Breast epithelium (tissue), 4 donors: ENCODE data around the gene ANKS4B. TPM values are rescaled to one million over a fixed set of nuclear protein-coding genes. Genes with fewer than 3 reads are reported as not detected.
"Not testable (repeated sequence)": the region's sequence is repeated elsewhere in the genome, so short reads cannot be mapped to it uniquely, and the experiment has no call there.

ENCODE experiments used
- DNase-seq, 2 donors: peaks; one replicate each; pipeline ENCODE4 v3.0.0-alpha.2; 2019; ENCODE audit warnings: low spot score in 2 of 2
- H3K27ac ChIP-seq, 2 donors: fragments of 200-600 bp; sonication (generic) in 1 of 2; one replicate each; pipeline ENCODE4 v1.5.1; 2016 to 2019; ENCODE audit warnings: mild to moderate bottlenecking in 1 of 2
- H3K27me3 ChIP-seq, 2 donors: fragments of 200-600 bp; sonication (generic) in 1 of 2; one replicate each; pipeline versions ENCODE4 v1.5.1 to v1.6.0; 2017 to 2019; ENCODE audit warnings: control low read depth in 1 of 2, mild to moderate bottlenecking in 1 of 2
- H3K36me3 ChIP-seq: fragments of 200-600 bp; one replicate; pipeline ENCODE4 v1.5.1; 2019
- H3K4me1 ChIP-seq, 2 donors: fragments of 200-600 bp; sonication (generic); one replicate each; pipeline ENCODE4 v1.5.1; 2016 to 2019; ENCODE audit warnings: control low read depth in 1 of 2
- H3K4me3 ChIP-seq, 3 donors: fragments of 200-600 bp; sonication (generic); 1 replicate in 2 of 3; 2 replicates in 1 of 3; pipeline ENCODE4 v1.5.1; 2016 to 2019; ENCODE audit warnings: mild to moderate bottlenecking in 3 of 3, moderate library complexity in 2 of 3
- H3K9me3 ChIP-seq, 2 donors: fragments of 200-600 bp; sonication (generic) in 1 of 2; one replicate each; pipeline ENCODE4 v1.5.1; 2016 to 2019; ENCODE audit warnings: control low read depth in 1 of 2
- POLR2A ChIP-seq: fragments of 450-650 bp; IDR thresholded peaks from one replicate; pipeline ENCODE4 v1.6.1; 2016; ENCODE audit warnings: antibody characterized with exemption, mild to moderate bottlenecking, moderate library complexity
- POLR2AphosphoS5 ChIP-seq, 3 donors: sonication (generic); formaldehyde crosslinking; IDR thresholded peaks; one replicate each; pipeline ENCODE4 v1.6.1; 2017; ENCODE audit warnings: antibody characterized with exemption in 3 of 3
- intact Hi-C: fragments of 100-400 bp; cut with DNase I; formaldehyde crosslinking; loops from one replicate; pipeline ENCODE4 v1.15.1; 2023; ENCODE audit warnings: low total_unique reads
- total RNA-seq, 3 donors: library from RNA; depleted of rRNA; stranded (reverse); fragments of >200 nt; gene quantifications; one replicate each; pipeline ENCODE4 v1.1.0, GENCODE V29; 2016
- TF ChIP-seq, protein P1 (sequence below), 3 donors: fragments of 450-650 bp; IDR thresholded peaks; one replicate each; pipeline ENCODE4 v1.5.1; 2016 to 2017; ENCODE audit warnings: antibody characterized with exemption in 3 of 3, mild to moderate bottlenecking in 3 of 3, moderate library complexity in 3 of 3

ANKS4B gene
- total RNA-seq, 3 donors from 2014 or later = 0.33 TPM; not detected in 2

DNA sequence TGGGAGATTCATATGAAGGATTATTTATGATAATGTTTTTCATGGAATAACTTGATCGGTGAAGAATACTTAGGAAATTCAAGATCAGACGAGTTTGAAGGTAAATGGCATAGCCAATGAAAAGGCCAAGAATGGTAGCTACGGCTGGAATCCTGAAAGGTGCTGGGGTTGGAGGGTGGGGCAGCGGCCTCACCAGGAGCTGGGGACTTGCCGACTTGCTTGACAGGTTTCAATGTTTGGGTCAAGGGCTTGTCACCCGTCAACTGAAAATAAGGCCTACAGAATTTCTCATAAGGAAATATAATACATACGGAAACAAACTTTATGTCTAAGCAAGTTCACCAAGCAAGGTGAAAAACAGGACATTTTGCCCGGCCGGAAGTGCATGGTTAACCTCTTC is 34.7 kb downstream of the ANKS4B start:
- intact Hi-C loops = no loop called here
- H3K4me1 ChIP-seq = no peaks in the 10 kb centered on the region
- DNase-seq = no peak
- H3K27me3 ChIP-seq = no peaks in the 10 kb centered on the region
- no peak overlapping the region for H3K27ac ChIP-seq
- no peaks in the 10 kb centered on the region for H3K36me3 ChIP-seq
- no peak overlapping the region for H3K4me3 ChIP-seq
- TF ChIP-seq, protein P1, sequence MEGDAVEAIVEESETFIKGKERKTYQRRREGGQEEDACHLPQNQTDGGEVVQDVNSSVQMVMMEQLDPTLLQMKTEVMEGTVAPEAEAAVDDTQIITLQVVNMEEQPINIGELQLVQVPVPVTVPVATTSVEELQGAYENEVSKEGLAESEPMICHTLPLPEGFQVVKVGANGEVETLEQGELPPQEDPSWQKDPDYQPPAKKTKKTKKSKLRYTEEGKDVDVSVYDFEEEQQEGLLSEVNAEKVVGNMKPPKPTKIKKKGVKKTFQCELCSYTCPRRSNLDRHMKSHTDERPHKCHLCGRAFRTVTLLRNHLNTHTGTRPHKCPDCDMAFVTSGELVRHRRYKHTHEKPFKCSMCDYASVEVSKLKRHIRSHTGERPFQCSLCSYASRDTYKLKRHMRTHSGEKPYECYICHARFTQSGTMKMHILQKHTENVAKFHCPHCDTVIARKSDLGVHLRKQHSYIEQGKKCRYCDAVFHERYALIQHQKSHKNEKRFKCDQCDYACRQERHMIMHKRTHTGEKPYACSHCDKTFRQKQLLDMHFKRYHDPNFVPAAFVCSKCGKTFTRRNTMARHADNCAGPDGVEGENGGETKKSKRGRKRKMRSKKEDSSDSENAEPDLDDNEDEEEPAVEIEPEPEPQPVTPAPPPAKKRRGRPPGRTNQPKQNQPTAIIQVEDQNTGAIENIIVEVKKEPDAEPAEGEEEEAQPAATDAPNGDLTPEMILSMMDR (IDR thresholded peaks at IDR 0.05) = no peak
- TF ChIP-seq POLR2AphosphoS5 (IDR thresholded peaks at IDR 0.05) (no peak), POLR2A (no peak)
- H3K9me3 ChIP-seq = no peaks in the 10 kb centered on the region

DNA sequence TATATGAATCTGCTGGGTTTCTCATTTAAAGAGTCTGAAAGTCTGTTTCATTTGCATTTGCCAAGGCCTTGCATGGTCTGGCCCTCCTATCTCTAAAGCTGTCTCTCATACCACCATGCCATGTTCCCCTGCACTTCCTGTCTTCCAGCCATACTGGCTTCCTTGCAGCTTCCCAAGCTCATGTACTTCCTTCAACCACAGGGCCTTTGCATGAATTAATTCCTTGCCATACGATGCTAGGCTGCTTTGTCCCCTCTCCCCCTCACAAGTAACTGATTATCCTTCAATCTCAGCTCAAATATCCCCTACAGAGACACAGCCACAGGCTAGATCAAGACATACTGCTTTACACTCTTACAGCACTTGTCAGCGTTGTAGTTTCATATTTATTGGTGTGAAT is 38.8 kb downstream of the ANKS4B start:
- Histone ChIP-seq H3K36me3 (no peaks in the 10 kb centered on the region), H3K4me3 (no peak overlapping the region), H3K9me3 (no peaks in the 10 kb centered on the region), H3K27me3 (peaks cover 0 to 3% of the 10 kb centered on the region in 2 donors), H3K27ac (no peak overlapping the region), H3K4me1 (no peaks in the 10 kb centered on the region)
- DNase-seq = no peak
- TF ChIP-seq POLR2AphosphoS5 (IDR thresholded peaks at IDR 0.05) = no peak
- TF ChIP-seq POLR2A = no peak
- TF ChIP-seq, protein P1 (IDR thresholded peaks at IDR 0.05) = no peak
- intact Hi-C loops = no loop called here

DNA sequence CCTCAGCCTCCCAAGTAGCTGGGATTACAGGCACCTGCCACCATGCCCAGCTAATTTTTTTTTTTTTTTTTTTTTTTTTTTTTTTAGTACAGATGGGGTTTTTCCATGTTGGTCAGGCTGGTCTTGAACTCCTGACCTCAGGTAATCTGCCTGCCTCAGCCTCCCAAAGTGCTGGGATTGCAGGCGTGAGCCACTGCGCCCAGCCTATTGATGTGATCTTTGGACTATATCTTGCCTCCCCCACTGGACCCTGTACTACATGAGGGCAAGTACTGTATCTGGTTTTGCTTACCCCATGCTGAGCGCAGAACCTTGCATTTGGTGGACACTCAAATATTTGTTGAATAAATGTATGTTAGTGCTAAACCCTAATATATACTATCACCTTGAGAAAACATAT is 39.3 kb downstream of the ANKS4B start:
- H3K27me3 ChIP-seq, H3K36me3 ChIP-seq, intact Hi-C loops, DNase-seq, H3K4me3 ChIP-seq, H3K27ac ChIP-seq, H3K4me1 ChIP-seq, H3K9me3 ChIP-seq: not testable (repeated sequence)

GRCh38 chr16:21274172-21274726 is 40.8 kb downstream of the ANKS4B start:
- Histone ChIP-seq H3K36me3 (no peaks in the 10 kb centered on the region), H3K27me3 (peaks cover 0 to 14% of the 10 kb centered on the region in 2 donors), H3K27ac (no peak overlapping the region), H3K4me1 (no peaks in the 10 kb centered on the region), H3K9me3 (no peaks in the 10 kb centered on the region), H3K4me3 (no peak overlapping the region)
- TF ChIP-seq, protein P1 (IDR thresholded peaks at IDR 0.05) = no peak
- TF ChIP-seq POLR2AphosphoS5 (IDR thresholded peaks at IDR 0.05) (no peak), POLR2A (no peak)
- no peak for DNase-seq
- intact Hi-C loops = no loop called here

DNA sequence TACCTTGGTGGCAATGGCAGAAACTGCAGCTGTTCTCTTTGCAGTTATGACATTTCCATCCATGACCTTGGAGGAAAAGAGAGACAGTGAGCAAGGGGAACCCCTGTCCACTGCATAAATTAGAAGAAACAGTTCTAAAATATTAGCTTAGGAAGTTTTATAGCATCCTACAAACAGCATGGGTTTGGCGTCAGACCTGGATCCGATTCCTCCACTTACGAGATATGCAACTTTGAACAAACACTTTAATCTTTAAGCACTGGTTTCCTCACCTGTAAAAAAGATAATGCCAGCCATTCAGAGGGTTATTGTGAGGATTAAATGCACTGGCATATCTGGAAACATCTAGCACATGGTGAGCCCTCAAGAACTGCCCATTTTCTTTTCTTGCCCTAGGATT is 42.0 kb downstream of the ANKS4B start:
- intact Hi-C loops = no loop called here
- TF ChIP-seq POLR2AphosphoS5 (IDR thresholded peaks at IDR 0.05) = no peak
- TF ChIP-seq, protein P1 (IDR thresholded peaks at IDR 0.05) = no peak
- no peak for TF ChIP-seq POLR2A
- DNase-seq = no peak
- Histone ChIP-seq H3K4me1 (no peaks in the 10 kb centered on the region), H3K27ac (no peak overlapping the region), H3K27me3 (peaks cover 0 to 14% of the 10 kb centered on the region in 2 donors), H3K36me3 (no peaks in the 10 kb centered on the region), H3K4me3 (no peak overlapping the region), H3K9me3 (no peaks in the 10 kb centered on the region)

DNA sequence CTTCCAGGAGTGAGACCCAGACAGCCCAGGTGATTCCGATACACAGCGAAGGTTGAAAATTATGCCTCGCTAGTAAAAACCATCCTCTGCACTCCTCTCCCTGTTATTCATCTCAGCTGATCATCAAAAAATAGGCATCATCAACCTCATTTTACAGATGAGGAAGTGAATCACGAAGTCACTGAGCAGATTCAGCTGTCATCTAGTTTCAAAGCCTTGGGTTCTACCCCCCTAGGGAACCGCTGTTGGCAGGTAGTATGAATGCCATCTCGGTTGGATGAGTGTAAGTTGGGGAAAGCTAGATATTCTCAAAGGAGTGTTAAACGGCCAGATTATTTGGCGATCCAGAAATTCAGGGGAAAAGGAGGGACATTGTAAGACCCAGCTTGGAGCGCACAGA is 42.6 kb downstream of the ANKS4B start:
- TF ChIP-seq POLR2A (no peak), POLR2AphosphoS5 (IDR thresholded peaks at IDR 0.05) (no peak)
- TF ChIP-seq, protein P1 (IDR thresholded peaks at IDR 0.05) = no peak
- intact Hi-C loops = no loop called here
- H3K27me3 ChIP-seq = peaks cover 0 to 14% of the 10 kb centered on the region in 2 donors

More for the DNA sequence above, 42.6 kb downstream of the ANKS4B start:
- Histone ChIP-seq H3K4me3 (no peak overlapping the region), H3K9me3 (no peaks in the 10 kb centered on the region), H3K36me3 (no peaks in the 10 kb centered on the region), H3K27ac (no peak overlapping the region), H3K4me1 (no peaks in the 10 kb centered on the region)
- DNase-seq = no peak
